ENCODE results near the gene ZBED2.

- TF ChIP-seq CTCF (IDR thresholded peaks at IDR 0.05 in 4 of 5, conservative IDR thresholded peaks at IDR 0.05 in 1 of 5) (no peak), POLR2A (IDR thresholded peaks at IDR 0.05) (no peak)
These were observed 9.9 kb upstream of the ZBED2 start for GRCh38 chr3:111605018-111605417.
